Activated CD8-positive, alpha-beta memory T cell treated with anti-CD3 and anti-CD28 coated beads for 1 hour (primary cell): ENCODE data around the gene COPS3.

Experiments
- DNase-seq, 2 donors: peaks; one replicate each; pipeline ENCODE4 v3.0.0-alpha.2; 2020; ENCODE audit warnings: low read depth in 1 of 2; ENCODE audit errors: extremely low read depth in 1 of 2

Gene COPS3

DNA sequence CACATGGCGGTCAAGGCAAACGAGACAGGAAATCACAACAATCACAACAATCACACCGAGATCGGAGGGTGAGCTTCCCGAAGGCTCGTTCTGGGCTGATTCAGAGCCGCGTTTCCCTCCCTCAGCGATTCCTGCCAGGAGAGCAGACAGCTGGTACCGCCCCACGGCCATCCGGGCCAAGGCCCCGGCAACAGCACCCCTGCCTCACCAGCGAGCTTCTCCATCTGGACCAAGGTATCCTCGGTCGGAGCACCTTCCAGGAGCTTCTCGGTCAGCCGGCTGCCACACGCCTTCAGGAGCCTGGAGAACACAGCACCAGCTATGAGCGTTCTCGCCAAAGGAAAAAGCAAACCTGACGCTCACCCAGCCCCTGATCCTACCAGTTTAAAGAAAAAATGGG, 59.7 kb downstream of the COPS3 start:
- DNase-seq: no peak

DNA sequence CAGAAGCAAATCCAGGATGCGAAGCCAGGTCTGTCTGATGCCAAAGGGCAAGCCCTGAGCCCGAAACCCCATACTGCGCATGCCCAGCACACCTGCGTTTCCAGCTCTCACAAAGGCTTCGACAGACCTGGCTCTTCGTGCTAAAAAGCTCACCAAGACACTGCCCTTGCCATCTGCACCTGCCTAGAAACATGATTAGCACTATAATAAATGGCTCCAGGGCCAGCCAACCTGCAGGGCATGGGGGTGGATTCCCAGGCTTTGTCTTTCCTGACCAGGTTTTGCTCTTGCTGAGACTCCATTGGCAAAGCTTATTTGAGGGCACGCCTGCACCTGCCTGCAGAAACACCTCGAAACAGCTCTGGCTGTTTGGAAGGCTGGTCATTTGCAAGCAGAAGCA, 60.5 kb downstream of the COPS3 start:
- DNase-seq: no peak

DNA sequence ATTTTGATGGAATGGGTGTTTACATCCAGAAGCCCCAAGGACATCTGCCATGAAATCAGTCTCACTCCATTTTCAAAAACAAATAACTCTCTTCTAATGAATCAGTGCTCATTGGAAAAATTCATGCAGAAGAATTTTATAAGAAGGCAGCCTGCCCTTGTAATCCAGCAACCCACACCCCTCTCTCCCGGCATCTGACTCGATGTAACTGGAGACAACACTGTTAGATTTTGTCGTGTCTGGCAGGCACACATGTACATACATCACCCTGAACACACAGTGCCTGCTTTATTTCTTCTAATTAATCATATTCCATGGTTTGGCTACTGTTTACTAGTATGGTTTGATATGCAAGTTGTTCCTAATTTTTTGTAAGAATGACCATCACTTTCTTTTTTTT, 63.1 kb downstream of the COPS3 start:
- DNase-seq: no peak

DNA sequence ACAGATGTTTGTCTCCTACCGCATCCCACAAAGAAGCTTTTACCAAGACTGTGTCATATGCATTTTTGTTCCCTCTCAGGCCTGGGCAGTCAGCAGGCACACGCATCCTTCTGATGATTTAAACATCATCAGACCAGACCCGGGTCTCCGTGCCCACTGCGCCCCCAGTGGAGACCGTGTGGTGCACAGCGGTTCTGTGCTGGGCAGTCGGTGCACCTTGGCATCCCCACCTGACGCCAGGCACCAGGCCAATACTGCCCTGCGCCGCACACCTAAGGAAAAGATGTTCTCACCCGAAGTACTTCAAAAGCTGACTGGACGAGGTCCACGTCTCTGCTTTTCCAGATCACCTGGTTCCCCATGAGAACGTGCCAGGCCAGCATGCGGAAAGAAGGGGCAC, 64.3 kb downstream of the COPS3 start:
- no peak for DNase-seq

DNA sequence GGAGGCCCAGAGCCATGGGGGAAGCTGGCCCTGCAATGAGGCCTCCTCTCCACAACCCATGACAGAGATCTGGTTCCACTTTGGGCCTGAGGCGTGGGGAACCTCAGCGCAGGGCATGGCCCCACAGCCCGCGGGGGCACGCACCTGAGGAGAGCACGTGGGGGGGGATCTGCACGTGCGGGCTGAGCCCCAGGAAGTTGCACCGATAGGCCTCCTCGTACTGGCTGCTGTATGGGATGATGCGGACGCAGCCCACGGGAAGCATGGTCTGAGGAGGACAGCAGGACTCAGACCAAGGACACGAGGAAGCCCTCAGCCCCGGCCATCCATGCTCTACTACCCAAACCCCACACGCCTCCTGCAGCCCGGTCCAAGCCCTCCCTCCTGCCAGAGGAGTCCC, 64.8 kb downstream of the COPS3 start:
- no peak for DNase-seq

DNA sequence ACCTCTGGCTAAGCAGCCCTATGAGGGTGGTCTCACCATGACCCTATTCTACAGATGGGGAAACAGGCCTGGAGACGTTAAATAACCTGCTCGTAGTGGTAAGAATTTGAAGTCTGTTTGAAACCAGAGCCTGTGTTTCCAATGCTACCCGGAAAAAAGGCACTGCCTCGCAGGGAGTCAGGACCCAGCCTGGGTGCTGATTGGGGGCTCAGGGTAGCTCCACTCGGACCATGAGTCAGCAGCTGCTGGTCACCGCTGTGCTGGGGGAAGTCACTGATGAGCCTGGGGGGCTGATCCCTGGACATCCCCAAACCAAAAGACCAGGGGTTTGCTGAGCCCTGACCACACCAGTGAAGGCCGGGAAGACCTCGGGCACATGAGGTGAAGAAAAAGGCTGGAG, 65.5 kb downstream of the COPS3 start:
- DNase-seq: no peak

DNA sequence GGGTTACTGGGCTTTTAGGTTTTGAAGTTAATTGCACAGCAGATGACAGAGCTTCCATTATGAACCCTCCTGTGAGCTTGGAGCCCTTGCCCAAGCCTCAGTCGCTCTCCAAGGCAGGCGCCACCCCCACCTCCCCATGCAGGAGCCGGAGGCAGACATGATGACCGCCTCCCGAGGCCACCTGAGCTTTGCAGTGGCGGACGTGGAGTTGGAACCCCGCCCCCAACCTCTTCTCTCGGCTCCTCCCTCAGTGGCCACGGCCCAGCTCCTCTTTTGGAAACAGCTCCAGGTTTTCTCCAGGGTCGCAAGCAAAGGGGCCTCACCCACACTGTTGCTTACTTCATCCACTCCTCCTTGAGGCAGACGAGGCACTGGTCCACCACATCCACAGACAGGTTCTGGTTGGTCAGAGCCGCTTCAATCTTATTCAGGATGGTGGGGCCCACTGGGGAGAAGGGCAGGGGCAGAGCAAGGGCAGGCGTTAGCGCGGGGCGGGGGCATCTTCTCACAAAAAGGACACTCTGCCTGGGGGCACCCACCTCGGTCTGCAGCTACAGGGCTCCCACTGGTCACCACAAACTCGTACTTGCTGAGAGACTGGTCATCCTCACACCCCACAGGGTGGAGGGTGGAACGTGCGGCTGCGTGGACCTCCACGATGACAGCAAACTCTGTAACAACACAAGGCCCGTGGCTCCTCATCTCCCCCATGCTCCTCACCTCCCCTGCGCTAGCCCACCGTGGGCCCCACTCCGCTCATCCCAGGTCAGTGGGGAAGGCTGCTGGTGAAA, 66.2 kb downstream of the COPS3 start:
- DNase-seq: no peak

DNA sequence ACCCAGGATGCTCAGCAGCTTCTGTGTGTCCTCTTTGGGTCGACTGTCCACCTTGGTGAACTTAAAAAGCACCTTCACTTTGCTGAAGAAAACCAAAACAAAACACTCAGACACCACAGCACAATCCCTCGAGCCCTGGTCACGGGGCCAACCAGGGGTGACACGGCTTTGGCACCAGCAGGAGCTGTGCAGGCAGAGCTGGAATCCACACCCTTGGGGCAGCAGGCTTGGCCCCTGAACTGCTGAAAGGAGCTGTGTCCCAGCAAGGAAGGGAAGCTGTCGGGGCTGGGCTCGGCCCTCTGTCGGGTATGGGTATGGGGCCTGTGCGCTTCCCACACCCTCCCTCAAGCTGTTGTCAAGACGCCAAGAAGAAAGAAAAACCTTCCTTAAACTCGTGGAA, 67.3 kb downstream of the COPS3 start:
- no peak for DNase-seq

DNA sequence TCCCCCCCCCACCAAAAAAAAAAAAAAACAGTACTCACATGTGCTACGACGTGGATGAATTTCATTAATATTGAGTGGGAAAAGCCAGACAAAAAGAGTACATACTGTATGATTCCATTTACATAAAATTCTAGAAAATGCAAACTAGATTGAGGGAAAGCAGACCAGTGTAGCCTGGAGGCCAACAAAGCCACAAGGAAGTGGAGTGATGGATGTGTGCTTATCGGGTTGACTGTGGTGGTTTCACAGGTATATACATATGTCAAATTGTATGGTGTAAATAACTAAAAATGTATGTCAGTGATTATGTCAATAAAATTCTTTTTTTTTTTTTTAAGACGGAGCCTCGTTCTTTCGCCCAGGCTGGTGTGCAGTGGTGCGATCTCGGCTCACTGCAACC, 73.0 kb downstream of the COPS3 start:
- no peak for DNase-seq

DNA sequence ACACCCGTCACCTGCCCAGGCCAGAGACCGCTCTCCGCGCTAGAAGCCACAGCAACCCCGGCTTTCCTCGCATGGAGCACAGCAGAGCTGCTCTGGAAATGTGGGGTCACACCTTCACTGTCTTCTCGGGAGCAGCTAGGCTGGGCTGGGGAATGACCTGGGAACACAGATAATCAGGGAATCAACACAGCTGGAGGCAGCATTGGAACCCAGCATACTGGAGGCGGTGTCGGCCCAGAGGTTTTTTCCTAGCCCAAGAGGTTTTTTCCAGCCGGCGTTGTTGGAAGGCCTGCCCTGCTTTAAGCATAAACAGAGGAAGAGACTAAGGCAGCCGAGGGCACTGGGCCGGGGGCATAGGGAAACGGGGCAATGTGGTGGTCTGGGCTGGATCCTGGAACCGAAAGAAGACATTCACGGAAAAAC, 74.1 kb downstream of the COPS3 start:
- no peak for DNase-seq

DNA sequence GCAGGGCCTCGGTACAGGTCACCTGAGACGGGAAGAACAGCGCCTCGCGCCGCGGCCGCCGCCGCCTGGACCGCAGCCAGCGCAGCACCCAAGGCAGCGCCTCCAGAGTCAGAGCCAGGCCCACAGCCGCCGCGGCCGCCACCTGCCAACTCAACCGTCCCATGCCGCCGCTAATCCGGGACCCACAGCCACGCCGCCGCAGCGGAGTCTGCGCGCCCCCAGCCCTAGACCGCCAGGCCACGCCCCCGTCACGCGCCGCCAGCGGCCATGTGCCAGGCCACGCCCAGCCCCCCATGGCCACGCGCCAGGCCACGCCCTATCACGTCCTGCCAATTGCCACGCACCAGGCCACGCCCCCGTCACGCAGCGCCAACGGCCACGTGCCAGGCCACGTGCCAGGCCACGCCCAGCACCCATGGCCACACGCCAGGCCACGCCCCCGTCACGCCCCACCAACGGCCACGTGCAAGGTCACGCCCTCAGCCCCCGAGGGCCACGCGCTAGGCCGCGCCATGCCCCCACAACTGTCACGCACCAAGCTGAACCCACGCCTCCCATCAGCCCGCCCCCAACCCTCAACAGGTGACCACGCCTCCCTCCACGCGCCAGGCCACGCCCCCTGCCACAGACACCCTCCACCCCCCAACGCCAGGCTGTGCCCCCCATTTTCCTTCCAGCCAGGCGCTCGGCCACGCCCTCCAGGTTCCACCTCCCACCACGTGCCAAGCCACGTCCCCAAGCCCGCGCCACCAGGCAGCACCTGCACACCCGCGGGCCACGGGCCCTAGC, 74.7 kb downstream of the COPS3 start, which contains the start of gene PLD6:
Gene PLD6 (minus strand): TSS at position 210 of the 789 bp plus-strand sequence. CDS start 47 bp downstream, at position 163.
- peak; percentile 74 to 81 for DNase-seq

DNA sequence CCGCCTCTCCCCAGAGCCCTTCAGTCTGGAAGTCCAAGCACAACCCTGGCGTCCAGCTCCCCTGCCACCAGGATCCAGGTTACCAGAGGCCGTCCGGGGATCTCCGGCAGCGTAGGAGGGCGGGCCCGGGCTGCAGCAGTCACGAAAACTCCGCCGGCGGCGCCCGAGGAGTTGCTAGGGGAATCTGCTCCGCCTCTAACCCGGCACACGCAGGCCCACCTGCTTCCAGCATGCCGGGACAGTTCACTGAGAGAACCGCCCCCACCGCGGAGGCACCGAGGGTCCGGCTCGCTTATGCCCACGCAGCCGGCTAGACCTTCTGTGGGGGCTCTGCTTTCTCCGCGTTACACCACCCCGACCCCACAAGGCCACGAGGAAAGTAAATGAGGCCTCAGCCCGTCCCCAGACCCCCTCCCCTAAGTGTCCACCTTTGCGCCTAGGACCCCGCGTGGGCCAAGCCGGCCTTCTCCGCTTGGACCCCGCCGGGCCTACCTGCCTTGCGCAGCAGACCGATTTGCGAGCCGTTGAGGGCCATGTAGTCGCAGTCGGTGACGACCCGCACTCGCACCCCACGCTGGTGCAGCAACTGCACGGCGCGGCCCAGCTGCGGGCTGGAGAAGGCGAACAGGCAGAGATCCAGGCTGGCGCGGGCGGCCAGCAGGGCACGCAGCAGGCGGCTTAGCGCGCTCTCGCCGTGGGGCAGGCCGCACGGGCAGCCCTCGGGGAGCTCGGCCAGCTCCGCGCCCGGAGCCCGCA, 75.5 kb downstream of the COPS3 start:
- peak in 1 of 2 donors; percentile 22 for DNase-seq

DNA sequence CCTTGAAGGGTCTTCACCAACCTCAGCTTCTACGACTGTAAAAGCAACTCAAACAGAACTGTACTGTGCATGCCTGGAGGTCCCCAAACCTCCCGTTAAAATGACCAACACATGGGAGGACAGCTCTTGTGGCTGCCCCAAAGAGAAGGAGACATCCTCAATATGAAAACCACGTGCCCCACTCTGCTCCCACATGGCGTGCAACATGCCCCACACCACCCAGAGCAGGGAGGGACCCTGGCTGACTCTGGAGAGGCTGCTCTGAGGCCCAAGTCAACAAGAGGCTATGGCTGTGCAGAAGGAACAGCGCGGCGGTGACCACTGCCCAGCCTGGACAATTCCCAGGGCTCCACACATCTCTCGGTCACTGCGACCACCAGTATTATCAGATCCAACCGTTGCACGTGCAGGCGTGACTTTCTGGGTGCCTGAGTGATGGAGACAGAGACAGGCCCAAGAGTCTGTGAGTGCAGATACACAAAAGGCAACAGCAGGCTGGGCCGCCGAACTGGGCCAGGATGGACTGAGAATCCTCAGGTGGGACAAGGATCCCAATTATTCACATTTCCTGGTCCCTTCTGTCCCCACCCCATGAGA, 76.3 kb downstream of the COPS3 start:
- DNase-seq: no peak

DNA sequence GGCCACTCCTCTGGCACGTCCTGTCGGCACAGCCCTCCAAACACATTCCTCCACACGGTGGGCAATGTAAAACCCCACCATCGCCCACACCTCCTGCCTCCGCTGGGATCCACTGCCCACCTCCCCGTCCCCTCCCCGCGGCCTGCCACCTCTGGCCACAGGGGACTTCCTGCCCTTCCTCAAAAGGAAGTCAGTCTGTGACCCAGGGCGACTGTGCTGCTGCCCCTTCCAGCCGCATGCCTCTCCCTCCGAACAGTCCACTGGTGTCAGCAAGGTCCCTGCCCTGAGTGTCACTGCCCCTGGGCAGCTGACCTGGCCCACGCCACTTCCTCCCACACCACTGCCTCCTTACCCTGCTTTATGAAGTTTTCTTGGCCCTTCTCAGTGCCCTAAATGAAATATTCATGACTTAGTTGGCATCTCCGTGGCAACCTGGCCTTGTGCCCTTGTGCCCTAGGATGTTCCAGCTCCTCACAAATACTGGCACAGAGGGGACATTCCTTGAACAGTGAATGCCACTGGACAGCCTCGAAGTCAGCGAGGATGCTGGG, 76.9 kb downstream of the COPS3 start:
- no peak for DNase-seq

DNA sequence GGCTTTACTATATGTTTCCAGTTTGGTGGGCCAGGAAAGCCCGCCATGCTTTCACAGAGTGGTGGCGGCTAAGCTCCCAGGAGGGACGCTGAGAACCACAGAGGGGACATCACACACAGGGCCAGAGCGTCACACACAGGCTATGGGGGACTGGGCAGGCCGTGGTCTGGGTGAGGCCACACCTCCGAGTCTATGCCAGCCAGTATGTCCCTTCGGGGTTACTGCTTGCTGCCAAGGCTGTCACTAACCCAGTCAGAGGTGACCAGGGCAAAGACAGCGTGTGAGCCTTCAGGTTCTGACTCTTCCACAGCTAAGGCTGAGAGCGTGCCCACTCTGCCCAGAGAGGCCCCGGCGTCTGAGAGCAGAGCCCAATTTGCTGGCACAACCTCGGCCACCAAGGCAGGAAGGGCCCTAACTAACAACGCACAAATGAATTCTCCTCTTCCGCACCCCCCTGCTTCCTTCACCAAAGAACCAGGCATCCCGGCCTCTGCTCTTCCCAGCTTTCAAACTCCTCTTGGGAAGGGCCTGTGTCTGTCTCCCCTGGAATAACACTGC, 77.8 kb downstream of the COPS3 start:
- no peak for DNase-seq

DNA sequence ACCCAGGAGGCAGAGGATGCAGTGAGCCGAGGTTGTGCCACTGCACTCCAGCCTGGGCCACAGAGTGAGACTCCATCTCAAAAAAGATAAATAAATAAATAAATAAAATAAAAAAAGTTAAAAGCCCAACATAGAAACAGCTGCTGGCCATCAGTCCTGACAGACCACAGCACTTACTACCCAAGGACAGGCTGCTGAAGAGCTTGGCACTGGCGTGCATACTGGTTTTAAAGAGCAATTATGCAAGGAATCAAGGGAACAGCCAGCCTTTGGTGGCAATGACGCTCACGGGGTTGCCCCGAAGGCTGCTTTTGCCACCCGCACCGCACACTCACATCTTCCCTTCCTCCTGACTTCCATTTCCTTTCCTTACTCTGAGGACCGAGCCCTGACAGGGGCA, 79.1 kb downstream of the COPS3 start:
- no peak for DNase-seq

DNA sequence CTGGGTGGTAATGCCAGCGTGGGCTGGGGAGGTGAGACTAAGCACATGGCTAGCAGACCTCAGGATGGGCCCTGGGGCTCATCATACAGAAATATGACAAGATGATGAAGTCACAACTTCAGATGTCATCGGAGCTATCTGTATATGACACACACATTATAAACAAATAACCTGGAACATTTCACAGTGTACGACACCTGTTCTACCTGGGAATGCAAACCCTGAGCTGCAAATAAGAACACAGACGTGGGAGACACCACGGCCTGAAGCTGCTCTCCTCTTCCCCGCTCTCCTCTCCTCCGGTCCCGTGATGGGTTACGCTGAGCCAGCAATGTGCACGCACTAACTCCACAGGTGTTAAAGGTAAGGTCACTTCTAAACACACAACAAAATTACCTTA, 79.8 kb downstream of the COPS3 start:
- DNase-seq: no peak

DNA sequence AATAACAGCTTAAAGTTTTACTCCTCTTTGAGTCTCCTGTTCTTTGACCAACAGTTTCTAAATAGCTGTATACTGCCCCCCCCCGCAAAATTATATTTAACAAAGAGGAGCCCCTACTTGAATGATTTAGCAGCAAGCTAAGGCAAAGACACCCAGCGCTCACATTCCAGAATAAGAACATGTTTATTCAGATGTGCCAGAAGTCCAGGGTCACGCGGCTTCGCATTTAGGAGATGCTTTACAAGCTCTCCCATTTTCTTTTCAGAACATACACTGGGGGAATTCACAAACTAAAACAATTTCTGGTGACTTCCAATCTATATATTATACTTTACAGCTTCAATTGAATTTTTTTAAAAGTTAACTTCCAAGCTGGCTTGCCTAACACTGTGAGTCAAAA, 80.2 kb downstream of the COPS3 start:
- no peak for DNase-seq

DNA sequence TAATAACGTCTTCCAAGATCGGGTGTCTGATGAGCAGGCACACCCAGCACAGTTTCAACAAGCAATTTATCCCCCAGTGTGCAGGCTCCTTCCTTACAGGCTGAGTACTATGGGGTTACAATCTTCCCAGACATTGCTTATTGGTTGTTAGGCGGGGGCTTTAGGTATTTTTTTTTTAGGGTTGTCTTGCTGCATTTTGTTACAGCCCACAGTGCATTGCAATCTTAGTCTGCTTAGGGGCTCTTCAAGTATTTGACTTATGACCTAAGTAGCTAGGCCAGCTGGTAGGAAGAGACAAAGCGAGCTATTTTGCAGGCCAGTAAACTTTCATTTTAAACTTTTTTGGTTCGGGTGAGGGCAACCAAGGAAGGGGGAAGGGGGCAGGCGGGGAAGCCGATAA, 80.7 kb downstream of the COPS3 start:
- no peak for DNase-seq

DNA sequence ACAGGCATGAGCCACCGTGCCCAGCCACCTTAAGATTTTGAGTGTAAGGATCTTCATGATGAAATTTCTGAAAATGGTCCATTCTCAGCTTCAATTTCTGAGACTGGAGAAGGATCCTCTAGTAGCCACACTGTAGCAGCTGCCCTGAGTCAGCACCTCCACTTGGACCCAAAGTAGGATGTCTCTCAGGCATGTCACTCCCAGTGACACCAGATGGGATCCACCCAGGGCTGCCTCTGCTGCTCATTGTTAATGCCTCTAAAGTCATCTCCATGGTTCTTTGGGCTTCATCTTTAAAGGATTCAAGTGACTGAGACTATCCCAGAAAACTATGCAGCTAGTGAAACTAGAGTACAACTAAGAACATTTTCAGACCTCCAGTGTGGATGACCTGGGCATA, 82.8 kb downstream of the COPS3 start:
- no peak for DNase-seq

DNA sequence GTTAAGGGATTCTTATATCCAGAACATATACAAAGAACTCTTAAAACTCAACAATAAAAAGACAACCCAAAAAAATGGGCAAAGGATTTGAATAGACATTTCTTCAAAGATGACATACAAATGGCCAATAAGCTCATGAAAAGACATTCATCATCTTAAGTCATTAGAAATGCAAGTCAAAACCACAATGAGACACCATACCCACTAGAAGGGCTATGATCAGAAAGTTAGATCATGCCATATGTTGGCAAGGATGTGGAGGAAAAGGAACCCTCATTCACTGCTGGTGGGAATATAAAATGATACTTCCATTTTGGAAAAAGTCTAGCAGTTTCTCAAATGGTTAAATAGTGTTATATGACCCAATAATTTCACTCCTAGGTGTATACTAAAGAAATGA, 84.3 kb downstream of the COPS3 start:
- DNase-seq: no peak
